Spinal cord (tissue), 10 donors: ENCODE results near the gene TRIM38. TPM values are rescaled to one million over a fixed set of nuclear protein-coding genes. Genes with fewer than 3 reads are reported as not detected.
"Not testable (repeated sequence)": the region's sequence is repeated elsewhere in the genome, so short reads cannot be mapped to it uniquely, and the experiment has no call there.

Source experiments
- DNase-seq, 6 donors: peaks; one replicate each; pipeline versions ENCODE4 v3.0.0 to v3.0.0-alpha.2; 2013 to 2015; ENCODE audit warnings: low spot score in 6 of 6, low read depth in 4 of 6
- H3K27ac ChIP-seq: one replicate; pipeline ENCODE4 v1.5.1; 2013; ENCODE audit warnings: low read depth, low read length, control low read depth
- H3K27me3 ChIP-seq: one replicate; pipeline ENCODE4 v1.6.1; 2013; ENCODE audit warnings: low read length; ENCODE audit not compliant: control insufficient read depth, insufficient read depth
- H3K36me3 ChIP-seq: one replicate; pipeline ENCODE4 v1.6.1; 2013; ENCODE audit warnings: low read length; ENCODE audit not compliant: control insufficient read depth, insufficient read depth
- H3K4me1 ChIP-seq: one replicate; pipeline ENCODE4 v1.6.1; 2013; ENCODE audit warnings: low read length; ENCODE audit not compliant: control insufficient read depth, insufficient read depth
- H3K4me3 ChIP-seq: one replicate; pipeline ENCODE4 v1.5.1; 2013; ENCODE audit warnings: low read depth, low read length, control low read depth
- H3K9me3 ChIP-seq: one replicate; pipeline ENCODE4 v1.6.1; 2013; ENCODE audit warnings: low read length; ENCODE audit not compliant: control insufficient read depth, insufficient read depth
- WGBS: methylation state at CpG from one replicate; pipeline ENCODE4 v1.1.5; 2013; ENCODE audit warnings: missing lambda C conversion rate; ENCODE audit not compliant: insufficient coverage; 5-methylcytosine and 5-hydroxymethylcytosine counted together
- polyA plus RNA-seq, 2 donors: library from polyadenylated mRNA; unstranded; fragments of 120-200 nt; gene quantifications; one replicate each; pipeline ENCODE4 v1.2.1, GENCODE V29; 2013; ENCODE audit not compliant: insufficient read length in 2 of 2
- total RNA-seq, 2 donors: library from RNA; depleted of rRNA in 1 of 2; stranded (reverse); fragments of 120-200 nt in 1 of 2; fragments of >200 nt in 1 of 2; gene quantifications; one replicate each; pipeline versions ENCODE4 v1.2.3 to v1.2.4, GENCODE V29; 2013 to 2014
- donor health status: healthy.

TRIM38 gene
- total and polyA plus RNA-seq, 4 donors = 1.5 to 4.0 (median 2.8) TPM

- Histone ChIP-seq H3K27me3 (no peaks in the 10 kb centered on the region), H3K36me3 (no peaks in the 10 kb centered on the region), H3K4me3 (no peak overlapping the region), H3K27ac (no peak overlapping the region), H3K9me3 (no peaks in the 10 kb centered on the region), H3K4me1 (peaks cover 4% of the 10 kb centered on the region)
- 100% methylated on average over 1 of the region's 3 CpGs for WGBS
- no peak for DNase-seq
These were observed 35.3 kb downstream of the TRIM38 start for GRCh38 chr6:25997921-25998320.

- Histone ChIP-seq H3K4me1 (peaks cover 2% of the 10 kb centered on the region), H3K4me3 (no peak overlapping the region), H3K27me3 (no peaks in the 10 kb centered on the region), H3K36me3 (no peaks in the 10 kb centered on the region), H3K9me3 (no peaks in the 10 kb centered on the region), H3K27ac (no peak overlapping the region)
- DNase-seq = no peak
These were observed 35.8 kb downstream of the TRIM38 start for GRCh38 chr6:25998379-25998778.

GRCh38 chr6:25999225-25999624, 36.6 kb downstream of the TRIM38 start:
- H3K36me3 ChIP-seq, DNase-seq, H3K27ac ChIP-seq, H3K9me3 ChIP-seq, H3K4me3 ChIP-seq, H3K4me1 ChIP-seq, H3K27me3 ChIP-seq: not testable (repeated sequence)
- WGBS = no CpG with 5 or more reads among the region's 2 CpGs

- Histone ChIP-seq H3K27me3 (no peaks in the 10 kb centered on the region), H3K9me3 (no peaks in the 10 kb centered on the region), H3K27ac (no peak overlapping the region), H3K36me3 (no peaks in the 10 kb centered on the region), H3K4me3 (no peak overlapping the region), H3K4me1 (no peaks in the 10 kb centered on the region)
- WGBS = 100% methylated on average over 5 of the region's 9 CpGs
- no peak for DNase-seq
These were observed 38.0 kb downstream of the TRIM38 start for GRCh38 chr6:26000366-26001144.

GRCh38 chr6:26003102-26003694, 40.6 kb downstream of the TRIM38 start:
- peak in 2 of 6 donors; percentile 78 for DNase-seq
- WGBS = 0% methylated on average over 3 of the region's 3 CpGs
- H3K36me3 ChIP-seq = no peaks in the 10 kb centered on the region
- H3K4me1 ChIP-seq = no peaks in the 10 kb centered on the region
- no peak overlapping the region for H3K4me3 ChIP-seq
- H3K27ac ChIP-seq = no peak overlapping the region
- no peaks in the 10 kb centered on the region for H3K27me3 ChIP-seq
- no peaks in the 10 kb centered on the region for H3K9me3 ChIP-seq

- no peaks in the 10 kb centered on the region for H3K4me1 ChIP-seq
- no peak for DNase-seq
- no peak overlapping the region for H3K4me3 ChIP-seq
- H3K27me3 ChIP-seq = no peaks in the 10 kb centered on the region
- H3K9me3 ChIP-seq = no peaks in the 10 kb centered on the region
- H3K36me3 ChIP-seq = no peaks in the 10 kb centered on the region
- H3K27ac ChIP-seq = no peak overlapping the region
These were observed 43.7 kb downstream of the TRIM38 start for GRCh38 chr6:26006086-26006939.

GRCh38 chr6:26006940-26007305, 44.3 kb downstream of the TRIM38 start:
- DNase-seq, H3K27me3 ChIP-seq, H3K4me1 ChIP-seq, H3K27ac ChIP-seq, H3K4me3 ChIP-seq, H3K36me3 ChIP-seq, H3K9me3 ChIP-seq: not testable (repeated sequence)
- WGBS = 17% methylated on average over 1 of the region's 1 CpG

- 53% methylated on average over 2 of the region's 3 CpGs for WGBS
These were observed 45.9 kb downstream of the TRIM38 start for GRCh38 chr6:26008470-26008869.

GRCh38 chr6:26009817-26010216, 47.2 kb downstream of the TRIM38 start:
- WGBS = 60% methylated on average over 1 of the region's 4 CpGs
- Histone ChIP-seq H3K27me3 (no peaks in the 10 kb centered on the region), H3K36me3 (no peaks in the 10 kb centered on the region), H3K9me3 (no peaks in the 10 kb centered on the region), H3K4me1 (no peaks in the 10 kb centered on the region), H3K27ac (no peak overlapping the region), H3K4me3 (no peak overlapping the region)
- no peak for DNase-seq

More at GRCh38 chr6:26008470-26008869, 45.9 kb downstream of the TRIM38 start:
- Histone ChIP-seq H3K27ac (no peak overlapping the region), H3K4me1 (no peaks in the 10 kb centered on the region), H3K9me3 (no peaks in the 10 kb centered on the region), H3K4me3 (no peak overlapping the region), H3K27me3 (no peaks in the 10 kb centered on the region), H3K36me3 (no peaks in the 10 kb centered on the region)
- DNase-seq = no peak
